ENCODE data around the gene PLCB4. TPM values are rescaled to one million over a fixed set of nuclear protein-coding genes. Genes with fewer than 3 reads are reported as not detected.

PLCB4 gene
- total RNA-seq, 1 experiment from 2014 or later, result 12.9 TPM

- intact Hi-C loops (cut with micrococcal nuclease; ENCODE audit: unreplicated experiment), result no loop called here
- peaks cover 14% of the 10 kb centered on the region for H3K4me1 Mint-ChIP-seq (ENCODE audit: low read depth, unreplicated experiment)
- H3K9me3 Mint-ChIP-seq (ENCODE audit: low read depth, unreplicated experiment), result no peaks in the 10 kb centered on the region
- H3K27me3 Mint-ChIP-seq (ENCODE audit: unreplicated experiment), result no peaks in the 10 kb centered on the region
- CTCF ChIA-PET, result no interaction called here
- no peak for TF ChIP-seq CTCF (IDR thresholded peaks at IDR 0.05; ENCODE audit: unreplicated experiment)
- H3K4me3 Mint-ChIP-seq (ENCODE audit: low read depth, unreplicated experiment), result no peak overlapping the region
- no TSS peak for BruUV-seq (replicated peaks)
- no peak for DNase-seq
- no peak overlapping the region for H3K27ac Mint-ChIP-seq (ENCODE audit: unreplicated experiment)
- peaks cover 5% of the 10 kb centered on the region for H3K36me3 Mint-ChIP-seq (ENCODE audit: insufficient read depth, unreplicated experiment)
Measured at GRCh38 chr20:9395971-9396370, 327.1 kb downstream of the PLCB4 start.

- no TSS peak for BruUV-seq (replicated peaks)
- intact Hi-C loops (cut with micrococcal nuclease; ENCODE audit: unreplicated experiment), result no loop called here
- no peak overlapping the region for H3K4me3 Mint-ChIP-seq (ENCODE audit: low read depth, unreplicated experiment)
- no peaks in the 10 kb centered on the region for H3K27me3 Mint-ChIP-seq (ENCODE audit: unreplicated experiment)
- no peaks in the 10 kb centered on the region for H3K9me3 Mint-ChIP-seq (ENCODE audit: low read depth, unreplicated experiment)
- no peak overlapping the region for H3K27ac Mint-ChIP-seq (ENCODE audit: unreplicated experiment)
- no peak for TF ChIP-seq CTCF (IDR thresholded peaks at IDR 0.05; ENCODE audit: unreplicated experiment)
- CTCF ChIA-PET, result interaction anchor here (0.6 kb wide), 1 partner anchor 88 kb away, joined by 5 read pairs; no protein-coding TSS in a partner anchor
- peaks cover 4% of the 10 kb centered on the region for H3K4me1 Mint-ChIP-seq (ENCODE audit: low read depth, unreplicated experiment)
- peaks cover 5% of the 10 kb centered on the region for H3K36me3 Mint-ChIP-seq (ENCODE audit: insufficient read depth, unreplicated experiment)
- DNase-seq, result no peak
Measured at GRCh38 chr20:9397928-9398327, 329.0 kb downstream of the PLCB4 start.

- intact Hi-C loops (cut with micrococcal nuclease; ENCODE audit: unreplicated experiment), result no loop called here
- Mint-ChIP-seq H3K9me3 (ENCODE audit: low read depth, unreplicated experiment) (no peaks in the 10 kb centered on the region), H3K36me3 (ENCODE audit: insufficient read depth, unreplicated experiment) (peaks cover 5% of the 10 kb centered on the region), H3K4me3 (ENCODE audit: low read depth, unreplicated experiment) (no peak overlapping the region), H3K27ac (ENCODE audit: unreplicated experiment) (no peak overlapping the region), H3K4me1 (ENCODE audit: low read depth, unreplicated experiment) (no peaks in the 10 kb centered on the region), H3K27me3 (ENCODE audit: unreplicated experiment) (no peaks in the 10 kb centered on the region)
- BruUV-seq (replicated peaks), result no TSS peak
- no peak for TF ChIP-seq CTCF (IDR thresholded peaks at IDR 0.05; ENCODE audit: unreplicated experiment)
- DNase-seq, result no peak
- CTCF ChIA-PET, result no interaction called here
Measured at GRCh38 chr20:9398882-9399281, 330.0 kb downstream of the PLCB4 start.

- H3K36me3 Mint-ChIP-seq (ENCODE audit: insufficient read depth, unreplicated experiment), result peaks cover 5% of the 10 kb centered on the region
- H3K9me3 Mint-ChIP-seq (ENCODE audit: low read depth, unreplicated experiment), result no peaks in the 10 kb centered on the region
- no peak for DNase-seq
- no peaks in the 10 kb centered on the region for H3K27me3 Mint-ChIP-seq (ENCODE audit: unreplicated experiment)
- no TSS peak for BruUV-seq (replicated peaks)
- no peak overlapping the region for H3K4me3 Mint-ChIP-seq (ENCODE audit: low read depth, unreplicated experiment)
- intact Hi-C loops (cut with micrococcal nuclease; ENCODE audit: unreplicated experiment), result no loop called here
- no peak for TF ChIP-seq CTCF (IDR thresholded peaks at IDR 0.05; ENCODE audit: unreplicated experiment)
- CTCF ChIA-PET, result no interaction called here
- no peaks in the 10 kb centered on the region for H3K4me1 Mint-ChIP-seq (ENCODE audit: low read depth, unreplicated experiment)
- no peak overlapping the region for H3K27ac Mint-ChIP-seq (ENCODE audit: unreplicated experiment)
Measured at GRCh38 chr20:9399322-9399721, 330.4 kb downstream of the PLCB4 start.
